WTC11 (cell line): ENCODE measurements around the gene PNMT.

Experiments
- ATF1 ChIP-seq: sonication (generic); formaldehyde crosslinking; IDR thresholded peaks from 2 replicates; pipeline ENCODE4 v1.8.1; 2023; ENCODE audit warnings: mild to moderate bottlenecking, moderate library complexity, missing genetic modification reagents
- ZBTB21 ChIP-seq: sonication (generic); formaldehyde crosslinking; IDR thresholded peaks from 2 replicates; pipeline ENCODE4 v1.8.1; 2023; ENCODE audit warnings: mild to moderate bottlenecking, missing genetic modification reagents, borderline replicate concordance

- TF ChIP-seq ZBTB21 (CRISPR knock-in tag) (no peak), ATF1 (CRISPR knock-in tag) (no peak)
Measured at GRCh38 chr17:39663340-39663687, 4.9 kb upstream of the PNMT start.
